Measurements from ENCODE around the gene JAKMIP1.

- TF ChIP-seq CTCF (conservative IDR thresholded peaks at IDR 0.05) (no peak), EZH2 (IDR thresholded peaks at IDR 0.05; ENCODE audit: low read depth) (no peak)
These were observed 21.0 kb downstream of the JAKMIP1 start for GRCh38 chr4:6179362-6179761.

Data from PC-9 (cell line).